Mucosa of rectum (tissue), 2 donors: ENCODE results near the gene NID1.
"Not testable (repeated sequence)": the region's sequence is repeated elsewhere in the genome, so short reads cannot be mapped to it uniquely, and the experiment has no call there.

Source experiments
- H3K27ac ChIP-seq, 2 donors: one replicate each; pipeline ENCODE4 v1.7.0; 2013; ENCODE audit warnings: inconsistent platforms in 2 of 2, low read depth in 2 of 2, low read length in 2 of 2
- H3K27me3 ChIP-seq, 2 donors: one replicate each; pipeline ENCODE4 v1.7.0; 2013; ENCODE audit warnings: low read length in 2 of 2; ENCODE audit not compliant: control insufficient read depth in 2 of 2, insufficient read depth in 2 of 2
- H3K36me3 ChIP-seq, 2 donors: one replicate each; pipeline ENCODE4 v1.7.0; 2013; ENCODE audit warnings: low read length in 2 of 2; ENCODE audit not compliant: control insufficient read depth in 2 of 2, insufficient read depth in 2 of 2
- H3K4me1 ChIP-seq, 2 donors: one replicate each; pipeline ENCODE4 v1.7.0; 2013; ENCODE audit warnings: low read length in 2 of 2, mild to moderate bottlenecking in 1 of 2; ENCODE audit not compliant: control insufficient read depth in 2 of 2, insufficient read depth in 2 of 2
- H3K4me3 ChIP-seq, 2 donors: one replicate each; pipeline ENCODE4 v1.7.0; 2013; ENCODE audit warnings: low read length in 2 of 2
- H3K9ac ChIP-seq, 2 donors: one replicate each; pipeline ENCODE4 v1.7.0; 2013; ENCODE audit warnings: low read length in 2 of 2, low read depth in 1 of 2, mild to moderate bottlenecking in 1 of 2
- H3K9me3 ChIP-seq, 2 donors: one replicate each; pipeline ENCODE4 v1.7.0; 2013; ENCODE audit warnings: low read length in 2 of 2; ENCODE audit not compliant: control insufficient read depth in 2 of 2
- donor health status: healthy.
- donor health status: Normal muscosa, but diverticular disease.

NID1 gene

DNA sequence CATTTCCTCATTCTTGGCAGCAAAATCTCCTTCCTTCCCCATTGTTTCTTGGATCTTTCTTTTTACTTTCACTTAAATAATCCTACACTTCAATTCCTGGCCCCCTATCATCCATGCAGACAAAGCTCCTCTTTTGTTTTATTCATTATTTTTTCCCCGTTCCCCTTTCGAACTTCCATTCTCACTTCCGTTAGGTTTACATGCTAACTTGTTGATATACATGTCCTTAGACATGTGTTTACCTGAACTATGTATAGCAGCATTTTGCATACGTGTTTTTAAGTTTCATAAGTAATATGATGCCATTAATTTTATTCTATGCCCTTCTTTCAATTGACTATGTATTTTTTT, 131.1 kb downstream of the NID1 start:
- H3K27ac ChIP-seq: no peak overlapping the region
- H3K9ac ChIP-seq: no peak overlapping the region
- H3K36me3 ChIP-seq: no peaks in the 10 kb centered on the region
- H3K9me3 ChIP-seq: no peaks in the 10 kb centered on the region
- no peak overlapping the region for H3K4me3 ChIP-seq
- H3K27me3 ChIP-seq: no peaks in the 10 kb centered on the region
- peaks cover 15 to 17% of the 10 kb centered on the region in 2 donors for H3K4me1 ChIP-seq

DNA sequence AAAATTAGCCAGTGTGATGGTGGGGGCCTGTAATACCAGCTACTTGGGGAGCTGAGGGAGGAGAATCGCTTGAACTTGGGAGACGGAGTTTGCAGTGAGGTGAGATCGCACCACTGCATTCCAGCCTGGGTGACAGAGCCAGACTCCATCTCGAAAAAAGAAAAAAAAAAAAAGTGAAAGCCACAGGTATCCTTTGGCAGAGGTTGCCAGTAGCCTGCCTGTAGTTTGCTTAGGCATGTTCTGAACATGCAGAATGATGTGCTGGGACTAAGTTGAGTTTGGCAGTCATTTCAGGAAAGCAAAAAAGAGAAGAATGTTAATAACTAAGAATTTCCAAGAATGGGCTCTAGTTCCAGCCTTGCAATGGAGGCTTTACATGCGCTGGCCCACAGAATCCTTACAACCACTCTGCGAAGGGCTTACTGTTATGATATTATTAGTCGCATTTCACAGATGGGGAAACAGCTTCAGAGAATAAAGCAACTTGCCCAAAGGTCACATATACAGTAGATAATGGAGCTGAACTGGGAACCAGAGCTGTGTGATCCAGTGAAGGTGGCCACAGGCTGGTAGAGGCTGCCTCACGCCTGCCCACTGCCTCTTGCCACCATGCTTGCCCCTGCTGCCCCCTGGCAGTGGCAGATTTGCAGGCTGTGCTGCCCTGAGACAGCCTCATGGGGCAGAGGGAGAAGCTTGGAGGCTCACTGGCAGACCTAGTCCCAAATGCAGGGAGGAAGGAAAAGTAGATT, 131.7 kb downstream of the NID1 start:
- Histone ChIP-seq H3K4me3 (no peak overlapping the region), H3K9me3 (no peaks in the 10 kb centered on the region), H3K36me3 (no peaks in the 10 kb centered on the region), H3K27me3 (no peaks in the 10 kb centered on the region), H3K4me1 (peaks cover 15 to 17% of the 10 kb centered on the region in 2 donors), H3K9ac (no peak overlapping the region), H3K27ac (no peak overlapping the region)

DNA sequence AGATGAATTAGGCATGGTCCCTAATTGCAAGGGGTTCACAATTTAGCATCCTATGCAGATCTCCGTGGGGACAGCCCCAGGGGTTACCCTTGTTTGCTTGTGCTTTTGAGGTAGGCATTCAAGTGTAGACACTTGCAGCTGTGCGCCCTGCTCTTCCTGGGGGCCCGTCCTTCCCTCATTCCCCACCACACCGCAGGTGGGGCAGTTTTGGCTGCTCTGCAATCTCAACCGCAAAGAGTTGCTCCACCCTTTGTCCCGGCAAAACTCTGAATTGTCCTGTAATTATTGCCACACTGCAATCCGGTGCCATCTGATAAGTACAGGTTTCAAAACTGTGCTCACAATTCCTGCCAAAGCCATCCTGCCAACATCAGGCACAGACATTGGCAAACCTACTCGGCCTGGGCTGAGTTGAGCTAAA, 132.8 kb downstream of the NID1 start:
- no peaks in the 10 kb centered on the region for H3K27me3 ChIP-seq
- peak overlapping the region in 1 of 2 donors; percentile 21 for H3K27ac ChIP-seq
- H3K4me1 ChIP-seq: peaks cover 15 to 17% of the 10 kb centered on the region in 2 donors
- H3K9me3 ChIP-seq: no peaks in the 10 kb centered on the region
- no peak overlapping the region for H3K4me3 ChIP-seq
- H3K36me3 ChIP-seq: no peaks in the 10 kb centered on the region
- peak overlapping the region in 1 of 2 donors; percentile 11 for H3K9ac ChIP-seq

DNA sequence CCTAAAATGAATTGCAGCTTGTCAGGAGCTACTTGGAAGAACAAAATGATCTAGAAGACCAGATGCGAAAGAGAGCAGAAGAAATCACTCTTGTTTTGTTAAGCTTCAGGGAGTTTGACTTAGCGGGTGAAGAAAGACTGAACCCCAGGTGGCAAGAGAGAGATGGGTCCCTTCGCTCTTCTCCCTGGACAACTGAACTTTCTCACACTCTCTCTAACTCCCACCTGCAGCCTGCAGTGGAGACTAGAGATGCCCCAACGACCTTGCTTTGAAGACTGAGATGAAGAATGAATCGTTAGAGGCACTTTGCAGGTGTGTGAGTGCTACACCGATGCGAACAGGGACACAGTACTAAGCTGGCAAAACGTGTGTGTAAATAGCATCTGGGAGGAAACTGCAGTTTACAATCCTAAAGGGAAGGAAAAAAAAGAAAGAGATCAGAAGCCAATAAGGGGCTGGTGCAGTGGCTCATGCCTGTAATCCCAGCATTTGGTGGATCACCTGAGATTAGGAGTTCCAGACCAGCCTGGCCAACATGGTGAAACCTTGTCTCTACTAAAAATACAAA, 133.6 kb downstream of the NID1 start:
- H3K27ac ChIP-seq: no peak overlapping the region
- H3K4me3 ChIP-seq: no peak overlapping the region

DNA sequence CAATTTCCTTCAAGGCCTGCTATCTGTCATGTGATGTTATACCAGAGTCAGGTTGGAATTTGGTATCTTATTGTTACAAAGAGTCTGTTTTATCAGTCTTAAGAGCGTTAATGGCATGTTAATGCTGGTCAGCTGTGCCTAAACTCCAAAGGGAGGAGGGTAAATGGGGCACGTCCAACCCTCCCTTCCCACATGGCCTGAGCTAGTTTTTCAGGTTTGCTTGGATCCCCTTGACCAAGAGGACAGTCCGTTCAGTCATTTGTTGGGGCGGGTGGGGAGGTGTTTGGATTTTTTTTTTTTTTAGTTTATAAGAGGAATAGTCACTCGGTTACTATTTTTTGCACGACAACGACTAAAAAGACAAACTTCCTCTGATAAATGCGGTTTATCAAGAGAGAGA, 134.3 kb downstream of the NID1 start:
- no peak overlapping the region for H3K9ac ChIP-seq
- no peaks in the 10 kb centered on the region for H3K36me3 ChIP-seq
- peaks cover 15 to 17% of the 10 kb centered on the region in 2 donors for H3K4me1 ChIP-seq
- H3K27ac ChIP-seq: no peak overlapping the region
- H3K27me3 ChIP-seq: no peaks in the 10 kb centered on the region
- H3K4me3 ChIP-seq: no peak overlapping the region
- H3K9me3 ChIP-seq: no peaks in the 10 kb centered on the region

More for the DNA sequence above, 133.6 kb downstream of the NID1 start:
- H3K36me3 ChIP-seq: no peaks in the 10 kb centered on the region
- H3K4me1 ChIP-seq: peaks cover 15 to 17% of the 10 kb centered on the region in 2 donors
- H3K27me3 ChIP-seq: no peaks in the 10 kb centered on the region
- H3K9ac ChIP-seq: no peak overlapping the region
- H3K9me3 ChIP-seq: no peaks in the 10 kb centered on the region

DNA sequence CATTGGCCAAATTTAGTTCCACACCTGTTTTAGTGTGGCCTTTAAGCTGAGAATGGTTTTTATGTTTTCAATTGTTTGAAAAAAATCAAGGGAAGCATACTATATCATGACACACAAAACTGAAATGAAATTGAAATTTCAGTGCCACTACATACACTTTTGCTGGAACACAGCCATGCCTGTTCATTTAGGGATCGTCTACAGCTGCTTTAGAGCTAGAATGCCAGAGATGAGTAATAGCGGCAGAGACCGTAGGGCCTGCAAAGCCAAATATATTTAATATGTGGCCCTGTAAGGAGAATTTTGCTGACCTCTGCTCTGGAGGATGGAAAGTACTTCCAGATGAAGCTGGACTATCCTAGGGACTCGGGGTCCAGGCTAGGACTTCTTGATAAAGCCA, 135.7 kb downstream of the NID1 start:
- peaks cover 16 to 17% of the 10 kb centered on the region in 2 donors for H3K4me1 ChIP-seq
- no peak overlapping the region for H3K4me3 ChIP-seq
- no peak overlapping the region for H3K27ac ChIP-seq
- no peak overlapping the region for H3K9ac ChIP-seq
- H3K36me3 ChIP-seq: no peaks in the 10 kb centered on the region
- no peaks in the 10 kb centered on the region for H3K27me3 ChIP-seq
- no peaks in the 10 kb centered on the region for H3K9me3 ChIP-seq

DNA sequence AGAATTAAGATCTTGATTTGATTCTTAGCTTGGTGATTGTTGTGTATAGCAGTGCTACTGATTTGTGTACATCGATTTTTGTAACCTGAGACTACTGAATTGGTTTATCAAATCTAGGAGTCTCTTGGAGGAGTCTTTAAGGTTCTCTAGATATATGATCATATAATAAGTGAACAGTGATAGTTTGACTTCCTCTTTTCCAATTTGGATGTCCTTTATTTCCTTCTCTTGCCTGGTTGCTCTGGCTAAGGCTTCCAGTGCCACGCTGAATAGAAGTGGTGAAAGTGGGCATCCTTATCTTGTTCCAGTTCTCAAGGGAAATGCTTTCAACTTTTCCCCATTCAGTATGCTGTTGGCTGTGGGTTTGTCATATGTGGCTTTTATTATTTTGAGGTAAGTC, 136.7 kb downstream of the NID1 start:
- H3K27me3 ChIP-seq: no peaks in the 10 kb centered on the region
- no peaks in the 10 kb centered on the region for H3K36me3 ChIP-seq
- no peak overlapping the region for H3K4me3 ChIP-seq
- no peaks in the 10 kb centered on the region for H3K9me3 ChIP-seq
- H3K4me1 ChIP-seq: peaks cover 24 to 26% of the 10 kb centered on the region in 2 donors
- no peak overlapping the region for H3K27ac ChIP-seq
- no peak overlapping the region for H3K9ac ChIP-seq

DNA sequence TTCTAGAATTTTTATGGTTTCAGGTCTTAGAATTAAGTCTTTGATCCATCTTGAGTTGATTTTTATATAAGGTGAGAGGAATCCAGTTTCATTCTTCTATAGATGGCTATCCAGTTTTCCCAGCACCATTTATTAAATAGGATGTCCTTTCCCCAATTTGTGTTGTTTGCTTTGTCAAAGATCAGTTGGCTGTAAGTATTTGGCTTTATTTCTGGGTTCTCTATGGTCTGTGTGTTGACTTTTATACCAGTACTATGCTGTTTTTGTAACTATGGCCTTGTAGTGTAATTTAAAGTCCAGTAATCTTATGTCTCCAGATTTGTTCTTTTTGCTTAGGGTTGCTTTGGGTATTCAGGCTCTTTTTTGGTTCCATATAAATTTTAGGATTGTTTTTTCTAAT, 137.3 kb downstream of the NID1 start:
- H3K9ac ChIP-seq, H3K4me3 ChIP-seq, H3K27ac ChIP-seq, H3K9me3 ChIP-seq, H3K36me3 ChIP-seq, H3K27me3 ChIP-seq: not testable (repeated sequence)
- H3K4me1 ChIP-seq: peaks cover 20 to 27% of the 10 kb centered on the region in 2 donors
